Mesothelial cell of epicardium (in vitro differentiated cells): ENCODE results near the gene METTL13. TPM values are rescaled to one million over a fixed set of nuclear protein-coding genes. Genes with fewer than 3 reads are reported as not detected.

Source experiments
- DNase-seq, 2 experiments: peaks; one replicate each; pipeline ENCODE4 v3.0.0; 2021; ENCODE audit warnings: low spot score in 2 of 2; ENCODE audit not compliant: unreplicated experiment in 2 of 2
- H3K27ac Mint-ChIP-seq: 2 replicates; pipeline ENCODE4 v1.8.0; 2021; ENCODE audit warnings: mixed read lengths
- H3K27me3 Mint-ChIP-seq: 2 replicates; pipeline ENCODE4 v1.8.0; 2021; ENCODE audit warnings: low read depth, mixed read lengths
- H3K36me3 Mint-ChIP-seq: 2 replicates; pipeline ENCODE4 v1.8.0; 2021; ENCODE audit warnings: mixed read lengths
- H3K4me1 Mint-ChIP-seq: 2 replicates; pipeline ENCODE4 v1.8.0; 2021; ENCODE audit warnings: mixed read lengths
- H3K4me3 Mint-ChIP-seq: 2 replicates; pipeline ENCODE4 v1.8.0; 2021; ENCODE audit warnings: mild to moderate bottlenecking, moderate library complexity, mixed read lengths
- H3K9me3 Mint-ChIP-seq: 2 replicates; pipeline ENCODE4 v1.8.0; 2021; ENCODE audit warnings: mixed read lengths
- CTCF ChIP-seq: fragments of 200-600 bp; sonication (generic); IDR thresholded peaks from one replicate; pipeline ENCODE4 v1.5.0; 2021; ENCODE audit warnings: antibody characterized with exemption; ENCODE audit not compliant: unreplicated experiment
- total RNA-seq: library from RNA; stranded (reverse); gene quantifications from 3 replicates; pipeline ENCODE4 v1.2.1, GENCODE V29; 2021

The METTL13 gene
- total RNA-seq, 1 donor from 2014 or later: 27.4 TPM

DNA sequence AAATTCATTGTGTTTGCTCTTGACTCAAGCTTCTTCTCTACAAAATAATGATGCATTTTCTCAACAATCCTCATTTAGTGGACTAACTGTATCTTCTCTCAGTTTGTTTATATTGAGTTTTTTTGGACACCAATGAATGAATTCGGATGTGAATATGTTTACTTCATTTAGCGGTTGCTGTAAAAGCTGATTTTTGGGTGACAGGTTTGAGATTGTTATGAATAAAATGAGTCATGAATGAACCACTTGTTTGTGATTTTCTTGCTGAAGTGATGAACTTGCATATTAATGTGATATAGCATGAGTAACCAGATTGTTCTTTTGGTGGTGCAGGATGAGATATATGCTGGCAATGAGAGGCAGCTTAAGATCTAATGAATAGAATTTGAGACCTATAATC is 62.9 kb downstream of the METTL13 start:
- H3K4me3 Mint-ChIP-seq: no peak overlapping the region
- TF ChIP-seq CTCF: no peak
- peaks cover 48% of the 10 kb centered on the region for H3K27me3 Mint-ChIP-seq
- no peak for DNase-seq
- no peaks in the 10 kb centered on the region for H3K36me3 Mint-ChIP-seq
- no peaks in the 10 kb centered on the region for H3K9me3 Mint-ChIP-seq
- peaks cover 17% of the 10 kb centered on the region for H3K4me1 Mint-ChIP-seq
- no peak overlapping the region for H3K27ac Mint-ChIP-seq

GRCh38 chr1:171845998-171846397 is 64.5 kb downstream of the METTL13 start:
- no peak for DNase-seq
- H3K4me3 Mint-ChIP-seq: no peak overlapping the region
- H3K4me1 Mint-ChIP-seq: peaks cover 11% of the 10 kb centered on the region
- TF ChIP-seq CTCF: no peak
- no peaks in the 10 kb centered on the region for H3K9me3 Mint-ChIP-seq
- H3K36me3 Mint-ChIP-seq: no peaks in the 10 kb centered on the region
- peaks cover 32% of the 10 kb centered on the region for H3K27me3 Mint-ChIP-seq
- no peak overlapping the region for H3K27ac Mint-ChIP-seq

Other genes starting within 250 kb of the METTL13 start
- 0.11 TPM in 1 of 3 replicates, not detected in the others for gene MYOCOS, start 159.4 kb upstream of the METTL13 start, total RNA-seq
- 0.13 to 0.34 TPM (median 0.29 TPM) in 3 replicates for gene MYOC, start 129.0 kb upstream of the METTL13 start, total RNA-seq
- 8.1 to 8.5 TPM (median 8.4 TPM) in 3 replicates for gene VAMP4, start 39.6 kb upstream of the METTL13 start, total RNA-seq
- gene DNM3, start 59.8 kb downstream of the METTL13 start, total RNA-seq: 4.7 to 5.0 TPM (median 4.9 TPM) in 3 replicates